ENCODE data around the gene SV2B.

GRCh38 chr15:91142106-91142744 lies 42.2 kb downstream of the SV2B start:
- TF ChIP-seq CTCF (IDR thresholded peaks at IDR 0.05) (no peak), POLR2AphosphoS5 (IDR thresholded peaks at IDR 0.05) (no peak)

Data from breast epithelium (tissue), 3 donors.